ENCODE results near the gene VPS16. TPM values are rescaled to one million over a fixed set of nuclear protein-coding genes. Genes with fewer than 3 reads are reported as not detected.

The VPS16 gene
- total RNA-seq: 33.1 and 35.2 TPM in 2 replicates

DNA sequence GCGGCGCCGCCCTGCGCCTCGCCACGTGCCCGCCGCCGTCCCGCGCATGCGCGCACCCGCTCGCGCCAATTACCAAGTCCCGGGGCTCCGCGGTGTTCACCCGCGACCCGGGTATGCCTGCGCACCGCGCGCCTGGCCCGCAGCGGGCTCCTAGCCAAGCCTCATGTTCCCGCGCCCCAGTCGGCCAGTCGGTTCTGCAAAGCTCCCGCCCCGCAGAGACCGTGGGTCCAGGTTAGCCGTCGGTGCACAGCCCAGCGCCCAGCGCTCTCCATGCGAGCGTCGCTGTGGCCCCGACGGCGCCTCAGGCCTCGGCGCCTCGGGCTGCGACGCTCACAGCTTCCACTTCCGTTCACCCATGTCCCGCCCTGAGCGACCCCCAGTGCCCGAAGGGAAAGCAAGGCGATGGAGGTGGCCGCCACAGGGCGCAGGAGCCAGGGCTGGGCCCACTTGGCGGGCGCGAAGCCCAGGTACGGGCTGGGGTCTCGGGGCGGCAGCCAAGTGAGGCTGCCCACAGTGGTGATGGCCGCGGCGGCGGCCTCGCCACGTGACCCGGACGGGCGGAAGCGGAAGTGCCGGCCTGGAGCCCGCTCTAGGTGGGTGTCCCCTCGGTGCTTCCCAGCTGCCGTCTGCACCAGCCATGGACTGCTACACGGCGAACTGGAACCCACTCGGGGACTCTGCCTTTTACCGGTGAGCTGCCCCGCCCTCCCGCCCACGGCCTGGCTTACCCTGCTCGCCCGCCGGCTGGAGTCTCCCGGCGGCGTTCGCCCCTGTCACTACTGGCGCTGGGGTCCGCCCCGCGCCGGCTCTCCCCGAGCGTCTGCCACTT, at the start of gene VPS16, which contains the start of gene PCED1A:
Gene VPS16 (plus strand): TSS at position 608 of the 829 bp plus-strand sequence. CDS start 30 bp downstream, at position 638.
Gene PCED1A (minus strand): TSS at position 518 of the 829 bp plus-strand sequence. CDS start 743 bp downstream, outside the sequence.

DNA sequence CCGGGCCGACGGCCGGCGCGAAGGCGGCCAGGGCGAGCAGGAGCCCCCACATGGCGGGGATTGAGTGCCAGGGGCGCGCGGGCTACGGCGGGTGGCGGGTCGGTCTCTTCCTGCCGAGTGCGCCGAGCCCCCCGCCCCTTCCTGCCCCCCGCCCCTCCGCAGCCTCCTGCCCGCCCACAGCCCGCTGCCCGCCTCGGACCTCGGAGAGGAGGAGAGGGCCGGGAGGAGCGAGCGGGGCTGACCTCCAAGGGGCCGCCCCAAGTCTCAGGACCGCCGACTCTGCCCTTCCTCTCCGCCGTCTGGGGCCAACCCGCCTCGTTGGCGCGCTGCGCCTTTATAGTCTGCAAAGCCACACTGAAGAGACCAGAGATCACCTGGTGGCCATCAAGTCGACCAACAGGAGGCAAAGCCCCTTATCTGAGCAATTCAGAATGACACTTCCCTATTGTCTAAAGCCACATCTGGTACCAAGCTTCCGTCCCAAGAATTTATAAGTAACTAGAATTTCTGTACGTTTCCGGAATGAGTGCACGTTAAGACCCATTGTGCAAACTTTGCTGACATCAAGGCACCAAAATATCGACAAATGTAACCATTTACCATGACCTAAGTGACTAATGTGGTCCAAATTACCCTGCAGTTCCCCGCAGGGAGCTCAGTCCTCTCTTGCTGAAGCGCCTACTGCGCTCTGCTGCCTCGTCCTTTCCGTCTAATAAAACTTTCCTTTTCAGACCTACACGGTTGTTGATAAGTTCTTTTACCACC, 39.8 kb upstream of the VPS16 start, which contains the start of gene CPXM1:
Gene CPXM1 (minus strand): TSS at position 107 of the 765 bp plus-strand sequence. CDS start 55 bp downstream, at position 52.

DNA sequence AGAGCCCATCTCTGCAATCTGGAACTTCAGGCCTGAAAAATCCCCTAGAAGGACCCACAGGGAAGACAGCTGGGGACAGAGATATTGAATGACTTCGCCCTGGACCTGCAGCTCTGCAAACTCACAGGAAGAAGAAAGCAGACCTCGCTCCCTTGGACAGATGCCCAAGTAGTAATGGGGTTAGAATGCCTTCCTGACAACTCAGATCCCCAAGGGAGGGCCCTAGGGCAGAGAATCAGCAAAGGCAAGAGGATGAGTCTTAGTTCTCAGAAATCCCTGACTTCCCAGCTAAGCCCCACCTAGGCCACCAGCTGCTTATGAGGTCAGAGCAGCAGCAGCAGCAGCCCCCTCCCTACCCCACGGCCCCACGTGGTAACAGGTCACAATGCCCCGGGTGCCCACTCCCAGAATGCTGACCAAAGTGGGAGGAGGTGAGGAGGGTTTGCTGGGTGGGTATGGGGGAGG, 25.9 kb upstream of the VPS16 start, which contains the start of gene C20orf141:
Gene C20orf141 (plus strand): TSS at position 401 of the 465 bp plus-strand sequence. CDS start 198 bp downstream, outside the sequence.

GRCh38 chr20:2816030-2816582, 24.4 kb upstream of the VPS16 start, which contains the start of gene TMEM239:
TSS of gene TMEM239 (plus strand) at chr20:2816364. CDS start at chr20:2816555, 191 bp downstream.

DNA sequence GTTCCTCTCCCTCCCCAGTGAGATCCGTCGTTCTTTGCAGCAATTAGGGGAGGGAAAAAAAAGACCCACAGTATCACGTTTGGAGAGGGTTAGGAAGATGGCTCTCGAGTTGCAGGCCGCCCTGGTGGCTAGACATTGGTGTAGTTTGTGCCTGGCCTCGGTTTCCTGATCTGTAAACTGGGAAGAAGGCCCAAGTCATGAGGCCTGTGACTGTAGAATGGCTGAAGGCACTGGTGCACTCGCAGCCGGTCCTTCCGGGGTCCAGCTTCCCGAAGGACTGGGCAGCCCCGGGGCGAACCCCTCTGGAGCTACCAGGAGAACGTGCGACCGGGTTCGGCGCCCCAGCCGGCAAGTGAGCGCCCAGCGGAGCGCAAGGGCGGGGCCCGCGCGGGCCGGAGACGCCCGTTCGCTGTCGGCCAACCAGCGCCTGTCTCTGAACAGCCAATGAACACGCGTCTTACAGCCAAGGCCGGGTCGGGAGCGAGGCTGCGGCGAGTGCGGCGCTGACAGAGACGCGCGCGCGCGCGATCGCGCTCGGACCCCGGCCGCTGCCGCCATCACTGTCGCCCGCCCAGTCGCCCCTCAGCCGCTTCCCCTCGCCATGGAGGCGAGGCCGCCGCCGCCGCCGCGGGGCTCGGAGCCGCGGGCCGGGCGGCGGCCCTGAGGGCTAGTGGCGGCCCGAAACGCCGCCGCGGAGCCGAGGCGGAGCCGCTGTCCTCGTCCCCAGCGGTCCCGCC, 32.6 kb downstream of the VPS16 start, which contains the start of gene PTPRA:
Gene PTPRA (plus strand): TSS at position 472 of the 737 bp plus-strand sequence. CDS start 90,797 bp downstream, outside the sequence.

Other genes starting within 250 kb of the VPS16 start
- 71.1 and 87.4 TPM in 2 replicates for gene NOP56, start 188.1 kb upstream of the VPS16 start, total RNA-seq
- gene IDH3B, start 176.5 kb upstream of the VPS16 start, total RNA-seq: 102 and 146 TPM in 2 replicates
- 3.7 and 7.3 TPM in 2 replicates for gene EBF4, start 148.0 kb upstream of the VPS16 start, total RNA-seq
- 3.0 and 11.1 TPM in 2 replicates for gene CPXM1, start 40.1 kb upstream of the VPS16 start, total RNA-seq
- not detected in 2 replicates for gene C20orf141, start 25.8 kb upstream of the VPS16 start, total RNA-seq
- not detected in 2 replicates for gene TMEM239, start 24.4 kb upstream of the VPS16 start, total RNA-seq
- 15.9 and 61.2 TPM in 2 replicates for gene PCED1A, start 90 bp upstream of the VPS16 start, total RNA-seq
- gene PTPRA, start 32.7 kb downstream of the VPS16 start, total RNA-seq: 32.7 and 36.3 TPM in 2 replicates
- not detected in 2 replicates for gene GNRH2, start 202.9 kb downstream of the VPS16 start, total RNA-seq
- 57.5 and 59.6 TPM in 2 replicates for gene MRPS26, start 205.3 kb downstream of the VPS16 start, total RNA-seq
- not detected in 2 replicates for gene OXT, start 230.9 kb downstream of the VPS16 start, total RNA-seq
- not detected in 2 replicates for gene AVP, start 244.0 kb downstream of the VPS16 start, total RNA-seq